ENCODE measurements around the gene TNK1.

The TNK1 gene

DNA sequence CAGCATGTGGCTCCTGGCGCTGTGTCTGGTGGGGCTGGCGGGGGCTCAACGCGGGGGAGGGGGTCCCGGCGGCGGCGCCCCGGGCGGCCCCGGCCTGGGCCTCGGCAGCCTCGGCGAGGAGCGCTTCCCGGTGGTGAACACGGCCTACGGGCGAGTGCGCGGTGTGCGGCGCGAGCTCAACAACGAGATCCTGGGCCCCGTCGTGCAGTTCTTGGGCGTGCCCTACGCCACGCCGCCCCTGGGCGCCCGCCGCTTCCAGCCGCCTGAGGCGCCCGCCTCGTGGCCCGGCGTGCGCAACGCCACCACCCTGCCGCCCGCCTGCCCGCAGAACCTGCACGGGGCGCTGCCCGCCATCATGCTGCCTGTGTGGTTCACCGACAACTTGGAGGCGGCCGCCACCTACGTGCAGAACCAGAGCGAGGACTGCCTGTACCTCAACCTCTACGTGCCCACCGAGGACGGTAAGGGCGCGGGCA, 27.4 kb downstream of the TNK1 start:
- Histone ChIP-seq H3K9me3 (ENCODE audit: control insufficient read depth in 5 of 5, low read length in 5 of 5) (no peaks in the 10 kb centered on the region), H3K4me3 (ENCODE audit: low read depth in 1 of 5, low read length in 5 of 5) (no peak overlapping the region), H3K9ac (ENCODE audit: low read length in 5 of 5) (no peak overlapping the region), H3K36me3 (ENCODE audit: control insufficient read depth in 5 of 5, insufficient read depth in 5 of 5, low read length in 5 of 5) (peaks cover 0 to 17% (median 10%) of the 10 kb centered on the region in 5 donors), H3K4me1 (ENCODE audit: control insufficient read depth in 5 of 5, insufficient read depth in 5 of 5, low read length in 5 of 5) (peaks cover under 1 to 17% (median 9%) of the 10 kb centered on the region in 5 donors), H3K27ac (ENCODE audit: low read depth, low read length) (no peak overlapping the region), H3K27me3 (ENCODE audit: control insufficient read depth in 5 of 5, insufficient read depth in 4 of 5, low read length in 5 of 5) (no peaks in the 10 kb centered on the region)

DNA sequence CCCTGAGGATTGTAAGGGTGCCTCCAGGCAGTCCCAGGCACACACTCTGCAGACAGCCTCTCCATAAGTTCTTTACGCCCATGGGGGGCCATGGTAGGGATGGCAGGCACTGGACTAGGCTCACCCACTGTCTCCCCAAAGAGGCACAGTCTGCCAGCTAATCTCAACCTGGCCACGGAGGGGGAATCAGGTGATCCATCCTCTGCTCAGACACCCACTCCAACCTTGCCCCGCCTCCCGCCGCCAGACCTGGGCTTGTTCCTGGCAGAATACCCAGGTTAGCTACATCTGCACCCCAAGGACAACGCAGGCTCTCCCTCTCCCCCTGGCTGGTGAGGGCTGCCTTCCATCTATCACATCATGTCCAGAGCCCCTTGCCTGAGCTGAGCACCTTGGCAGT, 28.0 kb downstream of the TNK1 start:
- Histone ChIP-seq H3K27ac (ENCODE audit: low read depth, low read length) (no peak overlapping the region), H3K36me3 (ENCODE audit: control insufficient read depth in 5 of 5, insufficient read depth in 5 of 5, low read length in 5 of 5) (peaks cover 0 to 17% (median 10%) of the 10 kb centered on the region in 5 donors), H3K9ac (ENCODE audit: low read length in 5 of 5) (no peak overlapping the region), H3K9me3 (ENCODE audit: control insufficient read depth in 5 of 5, low read length in 5 of 5) (no peaks in the 10 kb centered on the region), H3K4me3 (ENCODE audit: low read depth in 1 of 5, low read length in 5 of 5) (no peak overlapping the region), H3K4me1 (ENCODE audit: control insufficient read depth in 5 of 5, insufficient read depth in 5 of 5, low read length in 5 of 5) (peaks cover 0 to 16% (median 7%) of the 10 kb centered on the region in 5 donors), H3K27me3 (ENCODE audit: control insufficient read depth in 5 of 5, insufficient read depth in 4 of 5, low read length in 5 of 5) (no peaks in the 10 kb centered on the region)

DNA sequence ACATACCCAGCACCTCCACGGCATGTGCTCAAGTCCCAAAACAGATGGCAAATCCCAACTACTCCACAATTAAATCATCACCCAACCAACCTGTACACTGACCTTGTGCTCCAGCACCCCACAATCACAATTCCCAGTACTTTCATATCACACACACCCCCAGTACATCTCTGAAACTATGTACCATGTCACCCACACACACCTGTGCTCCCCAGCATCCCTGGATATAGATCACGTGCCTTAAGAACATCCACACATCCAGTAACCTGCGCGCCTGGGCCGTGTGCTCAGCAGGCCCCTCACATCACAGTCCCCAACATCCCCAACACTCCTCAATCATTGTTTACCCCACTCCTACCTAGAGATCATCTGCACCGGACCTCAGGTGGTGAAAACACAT, 28.8 kb downstream of the TNK1 start:
- Histone ChIP-seq H3K27me3 (ENCODE audit: control insufficient read depth in 5 of 5, insufficient read depth in 4 of 5, low read length in 5 of 5) (no peaks in the 10 kb centered on the region), H3K36me3 (ENCODE audit: control insufficient read depth in 5 of 5, insufficient read depth in 5 of 5, low read length in 5 of 5) (peaks cover 0 to 19% (median 11%) of the 10 kb centered on the region in 5 donors), H3K4me1 (ENCODE audit: control insufficient read depth in 5 of 5, insufficient read depth in 5 of 5, low read length in 5 of 5) (peaks cover 0 to 16% (median 7%) of the 10 kb centered on the region in 5 donors), H3K9ac (ENCODE audit: low read length in 5 of 5) (no peak overlapping the region), H3K27ac (ENCODE audit: low read depth, low read length) (no peak overlapping the region), H3K4me3 (ENCODE audit: low read depth in 1 of 5, low read length in 5 of 5) (no peak overlapping the region), H3K9me3 (ENCODE audit: control insufficient read depth in 5 of 5, low read length in 5 of 5) (no peaks in the 10 kb centered on the region)

DNA sequence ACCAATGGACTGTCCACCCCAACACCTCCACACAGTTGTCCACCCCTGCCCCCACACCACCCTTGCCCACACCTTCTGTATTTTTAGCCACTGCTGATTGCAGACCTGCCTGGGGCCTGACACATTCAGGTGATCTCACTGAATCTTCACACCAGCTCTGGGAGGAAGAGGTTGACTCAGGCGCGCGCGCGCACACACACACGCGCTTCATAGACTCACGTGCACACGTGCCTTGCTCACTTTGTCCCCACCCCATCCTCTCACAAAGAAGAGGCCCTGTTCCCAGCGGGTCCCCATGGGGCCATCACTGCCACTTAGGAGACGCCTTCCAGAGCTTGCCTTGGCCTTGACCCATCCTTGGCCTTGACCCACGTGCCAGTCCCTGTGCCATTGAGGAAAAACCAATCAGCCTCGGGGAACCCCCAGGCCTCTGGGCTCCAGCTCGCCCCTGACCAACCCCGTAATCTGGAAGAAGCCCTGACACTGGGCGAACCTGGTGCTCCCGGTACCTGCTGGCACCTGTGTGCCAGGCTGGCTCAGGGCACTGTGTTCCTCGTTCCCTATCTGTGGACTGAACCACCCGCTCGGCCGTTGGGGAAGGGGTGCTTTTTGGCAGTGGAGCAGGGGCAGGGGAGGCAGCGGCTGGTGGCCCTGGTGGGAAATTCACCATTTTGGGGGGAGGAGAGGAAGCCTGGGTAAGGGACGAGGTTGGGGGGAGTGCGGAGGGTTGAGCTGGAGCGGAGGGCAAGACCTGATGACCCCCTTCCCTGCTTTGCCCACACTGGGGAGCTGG, 29.9 kb downstream of the TNK1 start:
- Histone ChIP-seq H3K9ac (ENCODE audit: low read length in 5 of 5) (no peak overlapping the region), H3K27ac (ENCODE audit: low read depth, low read length) (no peak overlapping the region), H3K36me3 (ENCODE audit: control insufficient read depth in 5 of 5, insufficient read depth in 5 of 5, low read length in 5 of 5) (peaks cover 0 to 29% (median 17%) of the 10 kb centered on the region in 5 donors), H3K4me3 (ENCODE audit: low read depth in 1 of 5, low read length in 5 of 5) (no peak overlapping the region), H3K27me3 (ENCODE audit: control insufficient read depth in 5 of 5, insufficient read depth in 4 of 5, low read length in 5 of 5) (no peaks in the 10 kb centered on the region), H3K9me3 (ENCODE audit: control insufficient read depth in 5 of 5, low read length in 5 of 5) (no peaks in the 10 kb centered on the region), H3K4me1 (ENCODE audit: control insufficient read depth in 5 of 5, insufficient read depth in 5 of 5, low read length in 5 of 5) (peaks cover 0 to 5% (median 0%) of the 10 kb centered on the region in 5 donors)

DNA sequence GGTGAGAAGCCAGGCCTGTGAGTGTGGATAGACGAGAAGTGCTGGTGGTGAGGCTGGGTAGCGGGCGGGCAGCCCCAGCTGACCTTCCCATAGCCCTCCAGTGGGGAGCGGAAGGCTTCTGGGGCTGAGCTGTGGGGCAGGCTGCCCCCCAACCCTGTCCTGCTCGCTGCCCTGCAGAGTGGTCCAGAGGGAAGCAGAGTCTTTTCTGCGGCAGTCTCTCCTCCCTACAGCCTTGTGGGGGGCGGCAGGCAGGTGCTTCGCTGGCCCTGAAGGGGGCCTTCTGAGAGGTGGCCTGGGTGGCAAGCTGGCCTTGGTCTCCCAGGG, 30.5 kb downstream of the TNK1 start:
- no peaks in the 10 kb centered on the region for H3K4me1 ChIP-seq (ENCODE audit: control insufficient read depth in 5 of 5, insufficient read depth in 5 of 5, low read length in 5 of 5)
- H3K27ac ChIP-seq (ENCODE audit: low read depth, low read length) = no peak overlapping the region
- no peaks in the 10 kb centered on the region for H3K9me3 ChIP-seq (ENCODE audit: control insufficient read depth in 5 of 5, low read length in 5 of 5)
- no peak overlapping the region for H3K4me3 ChIP-seq (ENCODE audit: low read depth in 1 of 5, low read length in 5 of 5)
- H3K27me3 ChIP-seq (ENCODE audit: control insufficient read depth in 5 of 5, insufficient read depth in 4 of 5, low read length in 5 of 5) = no peaks in the 10 kb centered on the region
- H3K36me3 ChIP-seq (ENCODE audit: control insufficient read depth in 5 of 5, insufficient read depth in 5 of 5, low read length in 5 of 5) = peaks cover 0 to 30% (median 17%) of the 10 kb centered on the region in 5 donors
- no peak overlapping the region for H3K9ac ChIP-seq (ENCODE audit: low read length in 5 of 5)

DNA sequence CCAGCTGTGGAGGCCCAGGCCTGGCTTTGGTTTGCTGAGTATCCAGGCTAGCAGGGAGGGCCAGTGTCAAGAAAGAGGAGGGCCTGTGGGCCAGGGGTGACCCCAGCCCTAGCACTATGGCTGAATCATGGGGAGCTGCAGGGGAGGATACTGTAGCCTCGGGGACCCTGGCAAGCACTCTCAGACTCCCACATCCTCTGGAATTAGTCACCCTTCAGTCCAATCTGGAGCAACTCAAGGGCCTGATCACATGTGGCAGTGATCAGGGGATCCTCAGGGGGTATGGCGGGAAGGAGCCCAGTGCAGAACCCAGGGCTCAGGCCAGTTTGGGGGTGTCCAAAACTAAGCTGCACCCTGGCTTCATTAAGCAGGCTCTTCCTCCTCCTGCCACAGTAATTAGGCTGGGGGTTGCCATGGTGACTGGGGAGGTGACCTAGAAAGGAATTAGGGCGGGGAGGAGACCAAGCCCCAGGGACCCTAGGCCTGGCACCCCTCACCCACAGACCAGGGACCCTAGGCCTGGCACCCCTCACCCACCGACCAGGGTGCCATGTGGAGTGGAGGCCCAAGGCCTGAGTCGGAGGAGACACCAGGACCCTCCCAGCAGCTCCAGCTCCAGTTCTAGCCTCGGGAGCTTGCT, 32.6 kb downstream of the TNK1 start:
- H3K9me3 ChIP-seq (ENCODE audit: control insufficient read depth in 5 of 5, low read length in 5 of 5) = no peaks in the 10 kb centered on the region
- H3K4me1 ChIP-seq (ENCODE audit: control insufficient read depth in 5 of 5, insufficient read depth in 5 of 5, low read length in 5 of 5) = peaks cover 0 to 4% (median 0%) of the 10 kb centered on the region in 5 donors
- peaks cover 0 to 4% (median 0%) of the 10 kb centered on the region in 5 donors for H3K27me3 ChIP-seq (ENCODE audit: control insufficient read depth in 5 of 5, insufficient read depth in 4 of 5, low read length in 5 of 5)
- no peak overlapping the region for H3K27ac ChIP-seq (ENCODE audit: low read depth, low read length)
- no peak overlapping the region for H3K4me3 ChIP-seq (ENCODE audit: low read depth in 1 of 5, low read length in 5 of 5)
- H3K36me3 ChIP-seq (ENCODE audit: control insufficient read depth in 5 of 5, insufficient read depth in 5 of 5, low read length in 5 of 5) = peaks cover 0 to 37% (median 24%) of the 10 kb centered on the region in 5 donors
- H3K9ac ChIP-seq (ENCODE audit: low read length in 5 of 5) = peak overlapping the region in 1 of 5 donors; percentile 22

DNA sequence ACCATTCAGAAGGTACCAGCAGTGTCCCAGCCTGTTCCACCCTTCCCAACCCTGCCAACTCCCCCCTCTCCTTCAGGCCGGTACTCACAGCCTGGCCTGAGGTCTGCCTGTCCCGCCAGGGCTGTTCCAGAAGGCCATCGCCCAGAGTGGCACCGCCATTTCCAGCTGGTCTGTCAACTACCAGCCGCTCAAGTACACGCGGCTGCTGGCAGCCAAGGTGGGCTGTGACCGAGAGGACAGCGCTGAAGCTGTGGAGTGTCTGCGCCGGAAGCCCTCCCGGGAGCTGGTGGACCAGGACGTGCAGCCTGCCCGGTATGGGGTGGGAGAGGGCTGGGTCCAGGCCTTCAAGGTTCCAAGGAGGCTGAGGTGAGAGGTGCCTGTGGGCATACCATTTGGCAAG, 33.9 kb downstream of the TNK1 start:
- Histone ChIP-seq H3K27ac (ENCODE audit: low read depth, low read length) (no peak overlapping the region), H3K9me3 (ENCODE audit: control insufficient read depth in 5 of 5, low read length in 5 of 5) (no peaks in the 10 kb centered on the region), H3K36me3 (ENCODE audit: control insufficient read depth in 5 of 5, insufficient read depth in 5 of 5, low read length in 5 of 5) (peaks cover 0 to 23% (median 11%) of the 10 kb centered on the region in 5 donors), H3K4me3 (ENCODE audit: low read depth in 1 of 5, low read length in 5 of 5) (no peak overlapping the region), H3K9ac (ENCODE audit: low read length in 5 of 5) (no peak overlapping the region), H3K4me1 (ENCODE audit: control insufficient read depth in 5 of 5, insufficient read depth in 5 of 5, low read length in 5 of 5) (peaks cover 0 to 4% (median 0%) of the 10 kb centered on the region in 5 donors), H3K27me3 (ENCODE audit: control insufficient read depth in 5 of 5, insufficient read depth in 4 of 5, low read length in 5 of 5) (peaks cover 0 to 15% (median 3%) of the 10 kb centered on the region in 5 donors)

DNA sequence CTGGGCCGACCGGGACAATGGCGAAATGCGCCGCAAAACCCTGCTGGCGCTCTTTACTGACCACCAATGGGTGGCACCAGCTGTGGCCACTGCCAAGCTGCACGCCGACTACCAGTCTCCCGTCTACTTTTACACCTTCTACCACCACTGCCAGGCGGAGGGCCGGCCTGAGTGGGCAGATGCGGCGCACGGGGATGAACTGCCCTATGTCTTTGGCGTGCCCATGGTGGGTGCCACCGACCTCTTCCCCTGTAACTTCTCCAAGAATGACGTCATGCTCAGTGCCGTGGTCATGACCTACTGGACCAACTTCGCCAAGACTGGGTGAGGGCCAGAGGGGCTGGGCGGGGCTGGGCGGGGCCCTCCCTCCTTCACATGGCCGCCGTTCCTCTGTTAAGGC, 34.9 kb downstream of the TNK1 start:
- peaks cover 0 to 4% (median 0%) of the 10 kb centered on the region in 5 donors for H3K4me1 ChIP-seq (ENCODE audit: control insufficient read depth in 5 of 5, insufficient read depth in 5 of 5, low read length in 5 of 5)
- H3K9ac ChIP-seq (ENCODE audit: low read length in 5 of 5) = no peak overlapping the region
- no peaks in the 10 kb centered on the region for H3K9me3 ChIP-seq (ENCODE audit: control insufficient read depth in 5 of 5, low read length in 5 of 5)
- peaks cover 0 to 16% (median 5%) of the 10 kb centered on the region in 5 donors for H3K27me3 ChIP-seq (ENCODE audit: control insufficient read depth in 5 of 5, insufficient read depth in 4 of 5, low read length in 5 of 5)
- H3K36me3 ChIP-seq (ENCODE audit: control insufficient read depth in 5 of 5, insufficient read depth in 5 of 5, low read length in 5 of 5) = peaks cover 0 to 19% (median 8%) of the 10 kb centered on the region in 5 donors
- no peak overlapping the region for H3K4me3 ChIP-seq (ENCODE audit: low read depth in 1 of 5, low read length in 5 of 5)
- H3K27ac ChIP-seq (ENCODE audit: low read depth, low read length) = no peak overlapping the region

DNA sequence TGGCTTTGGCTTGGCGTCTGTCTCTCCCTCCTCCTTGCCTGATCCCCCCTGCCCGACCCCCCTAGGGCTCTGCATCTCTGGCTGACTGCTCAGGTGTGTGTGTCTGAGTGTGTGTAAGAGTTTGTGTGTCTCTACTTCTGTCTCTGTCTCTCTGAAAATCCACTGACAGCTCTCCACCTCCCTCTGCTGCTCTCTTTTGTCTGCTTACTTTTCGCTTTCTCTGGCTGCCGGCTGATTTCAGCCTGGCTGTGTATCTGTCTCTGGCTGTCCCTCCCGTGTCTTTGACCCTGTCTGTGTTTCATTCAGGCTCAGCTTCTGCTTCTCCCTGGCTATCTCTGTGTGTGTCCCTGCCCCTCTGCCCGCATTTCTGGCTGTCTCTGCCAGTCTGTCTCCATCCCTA, 35.4 kb downstream of the TNK1 start:
- Histone ChIP-seq H3K27ac (ENCODE audit: low read depth, low read length) (no peak overlapping the region), H3K27me3 (ENCODE audit: control insufficient read depth in 5 of 5, insufficient read depth in 4 of 5, low read length in 5 of 5) (peaks cover 0 to 16% (median 5%) of the 10 kb centered on the region in 5 donors), H3K4me3 (ENCODE audit: low read depth in 1 of 5, low read length in 5 of 5) (no peak overlapping the region), H3K36me3 (ENCODE audit: control insufficient read depth in 5 of 5, insufficient read depth in 5 of 5, low read length in 5 of 5) (peaks cover 0 to 19% (median 8%) of the 10 kb centered on the region in 5 donors), H3K9ac (ENCODE audit: low read length in 5 of 5) (no peak overlapping the region), H3K9me3 (ENCODE audit: control insufficient read depth in 5 of 5, low read length in 5 of 5) (no peaks in the 10 kb centered on the region), H3K4me1 (ENCODE audit: control insufficient read depth in 5 of 5, insufficient read depth in 5 of 5, low read length in 5 of 5) (peaks cover 0 to 4% (median 0%) of the 10 kb centered on the region in 5 donors)

DNA sequence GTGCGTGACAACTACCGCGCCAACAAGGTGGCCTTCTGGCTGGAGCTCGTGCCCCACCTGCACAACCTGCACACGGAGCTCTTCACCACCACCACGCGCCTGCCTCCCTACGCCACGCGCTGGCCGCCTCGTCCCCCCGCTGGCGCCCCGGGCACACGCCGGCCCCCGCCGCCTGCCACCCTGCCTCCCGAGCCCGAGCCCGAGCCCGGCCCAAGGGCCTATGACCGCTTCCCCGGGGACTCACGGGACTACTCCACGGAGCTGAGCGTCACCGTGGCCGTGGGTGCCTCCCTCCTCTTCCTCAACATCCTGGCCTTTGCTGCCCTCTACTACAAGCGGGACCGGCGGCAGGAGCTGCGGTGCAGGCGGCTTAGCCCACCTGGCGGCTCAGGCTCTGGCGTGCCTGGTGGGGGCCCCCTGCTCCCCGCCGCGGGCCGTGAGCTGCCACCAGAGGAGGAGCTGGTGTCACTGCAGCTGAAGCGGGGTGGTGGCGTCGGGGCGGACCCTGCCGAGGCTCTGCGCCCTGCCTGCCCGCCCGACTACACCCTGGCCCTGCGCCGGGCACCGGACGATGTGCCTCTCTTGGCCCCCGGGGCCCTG, 36.3 kb downstream of the TNK1 start:
- Histone ChIP-seq H3K4me1 (ENCODE audit: control insufficient read depth in 5 of 5, insufficient read depth in 5 of 5, low read length in 5 of 5) (peaks cover 0 to 4% (median 0%) of the 10 kb centered on the region in 5 donors), H3K27ac (ENCODE audit: low read depth, low read length) (no peak overlapping the region), H3K9ac (ENCODE audit: low read length in 5 of 5) (no peak overlapping the region), H3K4me3 (ENCODE audit: low read depth in 1 of 5, low read length in 5 of 5) (no peak overlapping the region), H3K27me3 (ENCODE audit: control insufficient read depth in 5 of 5, insufficient read depth in 4 of 5, low read length in 5 of 5) (peaks cover 0 to 16% (median 5%) of the 10 kb centered on the region in 5 donors), H3K36me3 (ENCODE audit: control insufficient read depth in 5 of 5, insufficient read depth in 5 of 5, low read length in 5 of 5) (peaks cover 0 to 19% (median 8%) of the 10 kb centered on the region in 5 donors), H3K9me3 (ENCODE audit: control insufficient read depth in 5 of 5, low read length in 5 of 5) (no peaks in the 10 kb centered on the region)
